8988T (cell line): ENCODE measurements around the gene HOXC13.

Experiments
- DNase-seq: peaks from one replicate; pipeline ENCODE4 v3.0.0; 2011

HOXC13 gene

DNA sequence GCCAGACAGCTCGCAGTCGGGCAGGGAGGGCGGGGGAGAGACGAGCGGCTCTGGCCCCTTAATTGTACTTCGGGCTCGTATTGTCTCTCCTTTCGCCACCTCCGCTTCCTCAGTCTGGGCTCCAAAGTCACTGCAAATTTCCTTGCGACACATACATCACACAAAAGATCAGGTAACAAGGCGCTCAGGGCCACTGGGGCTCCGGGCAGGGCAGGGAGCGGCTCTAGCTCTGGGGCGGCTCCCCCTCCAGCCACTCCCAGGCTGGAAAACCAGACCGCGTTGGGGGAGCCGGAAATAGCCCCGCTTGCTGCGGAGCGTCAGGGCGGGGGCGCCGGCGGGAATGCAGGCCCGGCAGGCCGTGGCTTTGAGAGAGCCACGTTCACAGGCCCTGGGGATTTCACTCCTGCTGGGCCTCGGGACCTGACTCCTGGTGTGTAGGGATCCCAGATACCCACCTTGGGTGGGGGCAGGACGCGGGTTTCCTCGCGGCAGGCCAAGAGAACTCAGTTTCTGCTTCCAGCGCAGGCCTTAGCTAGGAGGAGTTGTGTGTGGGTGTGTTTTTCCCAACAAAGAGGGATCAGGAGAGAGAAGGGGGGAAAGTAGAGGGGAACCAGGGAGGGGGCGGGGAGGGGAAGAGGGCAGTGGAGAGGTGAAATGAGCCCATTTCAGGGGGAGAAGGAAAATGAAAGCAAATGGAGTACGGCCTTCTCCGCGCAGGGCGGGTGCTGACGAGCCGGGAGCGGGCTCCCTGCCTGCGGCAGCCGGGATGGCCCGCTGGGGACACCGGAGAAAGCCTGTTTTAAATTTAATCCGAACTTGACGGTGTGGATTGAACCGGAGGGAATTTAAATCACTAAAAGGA is 57.0 kb downstream of the HOXC13 start:
- DNase-seq = peak; percentile 88
